K562 (cell line): ENCODE results near the gene BLOC1S4.

Experiments used
- E2F6 ChIP-seq, 2 experiments: IDR thresholded peaks; 2 replicates each; pipeline ENCODE4 v1.6.1; 2011; ENCODE audit warnings: borderline replicate concordance in 1 of 2, control low read depth in 1 of 2, low read depth in 1 of 2, low read length in 1 of 2, mild to moderate bottlenecking in 1 of 2, mixed read lengths in 1 of 2, moderate library complexity in 1 of 2; ENCODE audit not compliant: insufficient read depth in 1 of 2, insufficient read length in 1 of 2, poor library complexity in 1 of 2, severe bottlenecking in 1 of 2; ENCODE audit errors: extremely low read depth in 1 of 2
- HCFC1 ChIP-seq: IDR thresholded peaks from 2 replicates; pipeline ENCODE4 v1.6.1; 2012; ENCODE audit warnings: low read depth, low read length, improper control_type of control experiment
- KHSRP ChIP-seq: fragments of 450-650 bp; IDR thresholded peaks from 2 replicates; pipeline ENCODE4 v1.6.1; 2017
- MBD1 ChIP-seq: fragments of 250-450 bp; sonication (Bioruptor Pico); IDR thresholded peaks from 2 replicates; pipeline ENCODE4 v1.8.0; 2022; ENCODE audit warnings: inconsistent platforms
- MLX ChIP-seq, 2 experiments: fragments of 450-650 bp in 1 of 2; sonication (generic) in 1 of 2; formaldehyde crosslinking; conservative IDR thresholded peaks; 2 replicates each; pipeline versions ENCODE4 v1.4.0 to v1.8.1; 2020 to 2022; ENCODE audit warnings: mild to moderate bottlenecking in 1 of 2, missing genetic modification reagents in 1 of 2
- POLR2AphosphoS5 ChIP-seq: IDR thresholded peaks from 2 replicates; pipeline ENCODE4 v1.6.1; 2011; ENCODE audit warnings: mild to moderate bottlenecking, low read depth, low read length, moderate library complexity; ENCODE audit not compliant: control insufficient read depth, insufficient read depth
- USF2 ChIP-seq: sonication (generic); formaldehyde crosslinking; IDR thresholded peaks from 2 replicates; pipeline ENCODE4 v1.5.0; 2020; ENCODE audit warnings: missing genetic modification reagents

GRCh38 chr4:6727081-6727942, 11.3 kb downstream of the BLOC1S4 start:
- no peak for TF ChIP-seq KHSRP
- no peak for TF ChIP-seq E2F6 (IDR thresholded peaks at IDR 0.05; ENCODE audit: borderline replicate concordance in 1 of 2, extremely low read depth in 1 of 2, insufficient read depth in 1 of 2, insufficient read length in 1 of 2, low read depth in 1 of 2, low read length in 1 of 2, poor library complexity in 1 of 2, severe bottlenecking in 1 of 2)
- no peak for TF ChIP-seq MBD1
- TF ChIP-seq USF2 (CRISPR knock-in tag): no peak
- TF ChIP-seq POLR2AphosphoS5: no peak
- TF ChIP-seq HCFC1: no peak
- TF ChIP-seq MLX (CRISPR knock-in tag; conservative IDR thresholded peaks at IDR 0.05): no peak
